ENCODE data around the gene CADM1.

DNA sequence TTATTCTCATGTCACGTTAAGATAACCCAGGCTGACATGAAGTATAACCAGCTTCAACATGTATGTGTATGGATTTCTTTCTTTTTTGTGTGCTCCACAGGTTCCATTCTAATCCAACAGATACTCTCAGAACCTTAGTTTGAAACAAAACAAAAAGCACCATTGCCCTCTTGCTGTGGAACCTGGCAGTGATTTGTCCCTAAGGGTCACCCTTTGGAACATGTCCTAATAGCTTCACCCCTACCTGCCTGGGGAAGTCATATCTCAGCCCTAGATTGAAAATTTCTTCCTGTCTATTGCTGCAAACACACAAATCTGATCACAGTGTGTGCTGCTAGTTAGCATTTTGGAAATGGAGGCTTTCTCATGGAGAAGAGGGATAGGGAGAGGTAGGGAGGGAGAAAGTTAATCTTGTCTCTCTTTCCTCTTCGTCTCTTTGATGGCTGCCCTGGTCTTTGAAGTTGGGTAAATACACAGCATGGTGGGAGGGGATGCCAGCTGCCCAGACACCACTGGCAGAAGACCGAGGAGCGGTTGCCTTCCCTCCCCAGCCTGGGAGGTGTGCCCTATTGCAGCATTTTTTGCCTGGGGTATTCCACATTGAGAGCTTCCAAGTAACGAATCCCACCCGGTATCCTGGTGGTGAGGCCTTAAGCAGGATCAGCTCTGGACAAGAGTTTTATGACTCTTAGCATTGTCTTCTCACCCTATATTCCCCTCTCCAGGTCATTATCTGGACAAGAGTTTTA, 11.6 kb upstream of the CADM1 start:
- TF ChIP-seq, protein P1, sequence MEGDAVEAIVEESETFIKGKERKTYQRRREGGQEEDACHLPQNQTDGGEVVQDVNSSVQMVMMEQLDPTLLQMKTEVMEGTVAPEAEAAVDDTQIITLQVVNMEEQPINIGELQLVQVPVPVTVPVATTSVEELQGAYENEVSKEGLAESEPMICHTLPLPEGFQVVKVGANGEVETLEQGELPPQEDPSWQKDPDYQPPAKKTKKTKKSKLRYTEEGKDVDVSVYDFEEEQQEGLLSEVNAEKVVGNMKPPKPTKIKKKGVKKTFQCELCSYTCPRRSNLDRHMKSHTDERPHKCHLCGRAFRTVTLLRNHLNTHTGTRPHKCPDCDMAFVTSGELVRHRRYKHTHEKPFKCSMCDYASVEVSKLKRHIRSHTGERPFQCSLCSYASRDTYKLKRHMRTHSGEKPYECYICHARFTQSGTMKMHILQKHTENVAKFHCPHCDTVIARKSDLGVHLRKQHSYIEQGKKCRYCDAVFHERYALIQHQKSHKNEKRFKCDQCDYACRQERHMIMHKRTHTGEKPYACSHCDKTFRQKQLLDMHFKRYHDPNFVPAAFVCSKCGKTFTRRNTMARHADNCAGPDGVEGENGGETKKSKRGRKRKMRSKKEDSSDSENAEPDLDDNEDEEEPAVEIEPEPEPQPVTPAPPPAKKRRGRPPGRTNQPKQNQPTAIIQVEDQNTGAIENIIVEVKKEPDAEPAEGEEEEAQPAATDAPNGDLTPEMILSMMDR (IDR thresholded peaks at IDR 0.05) = no peak
- TF ChIP-seq POLR2A (IDR thresholded peaks at IDR 0.05) (no peak), EP300 (IDR thresholded peaks at IDR 0.05) (no peak)
